ENCODE measurements around the gene PISD. TPM values are rescaled to one million over a fixed set of nuclear protein-coding genes. Genes with fewer than 3 reads are reported as not detected.

The PISD gene
- total RNA-seq, 1 experiment from 2014 or later = 36.0 TPM

GRCh38 chr22:31626427-31627150 is 35.4 kb downstream of the PISD start:
- Histone ChIP-seq H3K79me2 (ENCODE audit: low read length) (peaks cover 82% of the 10 kb centered on the region), H2AFZ (ENCODE audit: low read length) (no peak overlapping the region), H3K9ac (ENCODE audit: low read length) (no peak overlapping the region), H3F3A (ENCODE audit: low read length, unreplicated experiment) (no peaks in the 10 kb centered on the region), H4K20me1 (ENCODE audit: low read length) (peaks cover 9% of the 10 kb centered on the region; the same call in 1 of the 2 replicates), H3K9me2 (replicated peaks; ENCODE audit: low read length) (no peaks in the 10 kb centered on the region), H3K4me1 (ENCODE audit: insufficient read depth, low read length) (no peaks in the 10 kb centered on the region; the same call in 1 of the 2 replicates), H3K27me3 (ENCODE audit: low read length) (no peaks in the 10 kb centered on the region), H3K27ac (ENCODE audit: low read length) (no peak overlapping the region), H3K4me3 (ENCODE audit: low read length) (no peak overlapping the region), H3K9me3 (ENCODE audit: low read length) (no peaks in the 10 kb centered on the region), H3K4me2 (ENCODE audit: low read length) (no peak overlapping the region), H3K36me3 (ENCODE audit: low read depth, low read length) (no peaks in the 10 kb centered on the region; the same call in 1 of the 2 replicates)
- TF ChIP-seq, protein P1, sequence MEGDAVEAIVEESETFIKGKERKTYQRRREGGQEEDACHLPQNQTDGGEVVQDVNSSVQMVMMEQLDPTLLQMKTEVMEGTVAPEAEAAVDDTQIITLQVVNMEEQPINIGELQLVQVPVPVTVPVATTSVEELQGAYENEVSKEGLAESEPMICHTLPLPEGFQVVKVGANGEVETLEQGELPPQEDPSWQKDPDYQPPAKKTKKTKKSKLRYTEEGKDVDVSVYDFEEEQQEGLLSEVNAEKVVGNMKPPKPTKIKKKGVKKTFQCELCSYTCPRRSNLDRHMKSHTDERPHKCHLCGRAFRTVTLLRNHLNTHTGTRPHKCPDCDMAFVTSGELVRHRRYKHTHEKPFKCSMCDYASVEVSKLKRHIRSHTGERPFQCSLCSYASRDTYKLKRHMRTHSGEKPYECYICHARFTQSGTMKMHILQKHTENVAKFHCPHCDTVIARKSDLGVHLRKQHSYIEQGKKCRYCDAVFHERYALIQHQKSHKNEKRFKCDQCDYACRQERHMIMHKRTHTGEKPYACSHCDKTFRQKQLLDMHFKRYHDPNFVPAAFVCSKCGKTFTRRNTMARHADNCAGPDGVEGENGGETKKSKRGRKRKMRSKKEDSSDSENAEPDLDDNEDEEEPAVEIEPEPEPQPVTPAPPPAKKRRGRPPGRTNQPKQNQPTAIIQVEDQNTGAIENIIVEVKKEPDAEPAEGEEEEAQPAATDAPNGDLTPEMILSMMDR (conservative IDR thresholded peaks at IDR 0.05; ENCODE audit: low read depth, low read length) = no peak
- TF ChIP-seq EZH2 (IDR thresholded peaks at IDR 0.05; ENCODE audit: low read length, unreplicated experiment) (no peak), EZH2phosphoT487 (IDR thresholded peaks at IDR 0.05; ENCODE audit: borderline replicate concordance, low read length) (no peak)
- intact Hi-C loops (cut with micrococcal nuclease) = no loop called here
- BruUV-seq (replicated peaks) = no TSS peak
- DNase-seq (no peak), ATAC-seq (no peak)
- CTCF ChIA-PET = no interaction called here
- POLR2A ChIA-PET (ENCODE audit: unreplicated experiment) = no interaction called here

GRCh38 chr22:31625661-31626426 is 36.2 kb downstream of the PISD start:
- Histone ChIP-seq H3K9ac (ENCODE audit: low read length) (no peak overlapping the region), H3F3A (ENCODE audit: low read length, unreplicated experiment) (no peaks in the 10 kb centered on the region), H3K4me1 (ENCODE audit: insufficient read depth, low read length) (no peaks in the 10 kb centered on the region; the same call in 1 of the 2 replicates), H3K9me2 (replicated peaks; ENCODE audit: low read length) (no peaks in the 10 kb centered on the region), H3K27me3 (ENCODE audit: low read length) (no peaks in the 10 kb centered on the region), H3K36me3 (ENCODE audit: low read depth, low read length) (no peaks in the 10 kb centered on the region; the same call in 1 of the 2 replicates), H3K4me3 (ENCODE audit: low read length) (no peak overlapping the region), H3K4me2 (ENCODE audit: low read length) (no peak overlapping the region), H3K9me3 (ENCODE audit: low read length) (no peaks in the 10 kb centered on the region), H2AFZ (ENCODE audit: low read length) (no peak overlapping the region), H4K20me1 (ENCODE audit: low read length) (peaks cover 9% of the 10 kb centered on the region; the same call in 1 of the 2 replicates), H3K79me2 (ENCODE audit: low read length) (peaks cover 79% of the 10 kb centered on the region), H3K27ac (ENCODE audit: low read length) (no peak overlapping the region)
- DNase-seq = no peak
- no TSS peak for BruUV-seq (replicated peaks)
- ChIA-PET CTCF (no interaction called here), POLR2A (ENCODE audit: unreplicated experiment) (no interaction called here)
- intact Hi-C loops (cut with micrococcal nuclease) = no loop called here
- TF ChIP-seq EZH2phosphoT487 (IDR thresholded peaks at IDR 0.05; ENCODE audit: borderline replicate concordance, low read length) (no peak), EZH2 (IDR thresholded peaks at IDR 0.05; ENCODE audit: low read length, unreplicated experiment) (no peak)
- TF ChIP-seq, protein P1 (conservative IDR thresholded peaks at IDR 0.05; ENCODE audit: low read depth, low read length) = no peak
- ATAC-seq = no peak
